Kidney (tissue), 14 donors: ENCODE data around the gene CTSA. TPM values are rescaled to one million over a fixed set of nuclear protein-coding genes. Genes with fewer than 3 reads are reported as not detected.
A peak's percentile ranks its signal among the peaks of the same experiment; 100 is the strongest.

ENCODE experiments used
- DNase-seq, 5 donors: peaks; one replicate each; pipeline ENCODE4 v3.0.0-alpha.2; 2013 to 2020
- FAIRE-seq: peaks from 2 replicates; lab custom pipeline; 2012; peaks lifted over from hg19 to GRCh38; lab: Jason Lieb, UNC
- H3K27ac ChIP-seq, 2 donors: one replicate each; pipeline ENCODE4 v1.7.0; 2013; ENCODE audit warnings: low read depth in 2 of 2, low read length in 2 of 2, inconsistent platforms in 1 of 2
- H3K27me3 ChIP-seq: one replicate; pipeline ENCODE4 v1.7.1; 2013; ENCODE audit warnings: low read length, inconsistent platforms; ENCODE audit not compliant: control insufficient read depth, insufficient read depth
- H3K36me3 ChIP-seq, 3 donors: one replicate each; pipeline versions ENCODE4 v1.7.0 to v1.7.1; 2013; ENCODE audit warnings: low read length in 3 of 3, control low read depth in 1 of 3, inconsistent platforms in 1 of 3; ENCODE audit not compliant: insufficient read depth in 3 of 3, control insufficient read depth in 2 of 3
- H3K4me1 ChIP-seq, 3 donors: one replicate each; pipeline versions ENCODE4 v1.7.0 to v1.7.1; 2013; ENCODE audit warnings: low read length in 3 of 3, inconsistent platforms in 1 of 3, low read depth in 1 of 3; ENCODE audit not compliant: control insufficient read depth in 2 of 3, insufficient read depth in 2 of 3
- H3K4me3 ChIP-seq, 3 donors: one replicate each; pipeline versions ENCODE4 v1.7.0 to v1.8.1; 2013; ENCODE audit warnings: low read length in 3 of 3, control low read depth in 1 of 3, inconsistent platforms in 1 of 3
- H3K9ac ChIP-seq, 3 donors: one replicate each; pipeline versions ENCODE4 v1.7.0 to v1.7.1; 2013; ENCODE audit warnings: low read length in 3 of 3, control low read depth in 1 of 3, inconsistent platforms in 1 of 3
- H3K9me3 ChIP-seq, 3 donors: one replicate each; pipeline versions ENCODE4 v1.7.0 to v1.7.1; 2013; ENCODE audit warnings: low read length in 3 of 3, control low read depth in 1 of 3, inconsistent platforms in 1 of 3; ENCODE audit not compliant: control insufficient read depth in 2 of 3, insufficient read depth in 1 of 3
- intact Hi-C: fragments of 100-400 bp; cut with DNase I; formaldehyde crosslinking; loops from one replicate; pipeline ENCODE4 v1.11.1; 2022
- polyA plus RNA-seq: library from polyadenylated mRNA; stranded (reverse); fragments of 350-450 nt; fragmentation: Illumina TruSeq; extraction: RNeasy Lipid Tissue Mini Kit (QIAGEN cat#74804); gene quantifications from one replicate; pipeline ENCODE4 v1.2.3, GENCODE V29; 2014; ENCODE audit warnings: low read depth, low replicate concordance; ENCODE audit not compliant: insufficient read depth
- total RNA-seq: library from RNA; stranded (reverse); fragmentation: NEBNext Ultra II Directional; extraction: Animal tissue kit (Norgen Biotek cat#: 25700); gene quantifications from one replicate; pipeline ENCODE4 v1.2.1, GENCODE V29; 2021
- TF ChIP-seq, protein P1 (sequence below): IDR thresholded peaks from 3 replicates; pipeline ENCODE4 v1.5.1; 2012; ENCODE audit warnings: mild to moderate bottlenecking, moderate library complexity, borderline replicate concordance; ENCODE audit not compliant: insufficient read depth; ENCODE audit errors: extremely low read depth
- donor health status: control.
- donor health status: control.
- donor health status: control.
- donor health status: control.
- donor health status: control.
- donor health status: DM: yes; HTN: yes; CAD: no.
- donor health status: Normal renal cell carcinoma (clear cell type).

Gene CTSA
- total and polyA plus RNA-seq, 2 donors from 2014 or later = 180 to 408 TPM

DNA sequence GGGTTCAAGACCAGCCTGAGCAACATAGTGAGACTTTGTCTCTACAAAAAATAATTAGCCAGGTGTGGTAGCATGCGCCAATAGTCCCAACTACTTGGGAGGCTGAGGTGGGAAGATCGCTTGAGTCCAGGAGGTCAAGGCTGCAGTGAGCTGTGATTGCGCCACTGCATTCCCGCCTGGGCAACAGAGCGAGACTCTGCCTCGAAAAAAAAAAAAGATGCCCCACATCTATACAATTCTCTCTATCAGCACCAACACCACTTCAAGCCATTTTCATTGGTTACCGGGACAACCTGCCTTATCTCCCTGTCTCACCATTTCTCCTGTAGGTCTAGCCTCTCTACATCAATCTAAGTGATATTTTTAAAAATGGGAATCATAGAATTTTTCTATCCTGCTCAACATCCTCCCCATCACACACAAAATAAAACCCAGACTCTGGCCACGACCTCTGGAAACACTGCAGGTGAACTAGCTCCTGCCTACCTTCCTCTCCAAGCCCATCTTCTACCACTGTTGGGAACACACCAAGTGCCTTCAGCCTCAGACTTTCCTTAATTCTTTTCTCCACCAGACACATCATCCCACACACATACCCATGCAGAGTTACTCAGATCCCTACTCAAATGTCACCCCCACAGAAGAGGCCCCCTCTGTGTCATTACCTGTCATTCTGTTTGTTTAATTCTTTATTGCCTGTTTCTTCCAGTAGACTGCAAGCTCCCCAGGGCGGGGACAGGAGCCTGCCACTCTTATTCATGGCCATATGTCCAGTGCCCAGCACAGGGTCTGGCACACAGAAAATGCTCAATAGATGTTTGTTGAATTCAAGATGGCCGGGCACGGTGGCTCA is 30.4 kb downstream of the CTSA start:
- DNase-seq (peak in 3 of 5 donors; percentile 41 to 57 (median 53)), FAIRE-seq (no peak)
- Histone ChIP-seq H3K9me3 (no peaks in the 10 kb centered on the region), H3K36me3 (no peaks in the 10 kb centered on the region), H3K4me1 (peaks cover 0 to 19% (median 12%) of the 10 kb centered on the region in 3 donors), H3K4me3 (no peak overlapping the region), H3K9ac (no peak overlapping the region), H3K27me3 (no peaks in the 10 kb centered on the region), H3K27ac (peak overlapping the region in 1 of 2 donors; percentile 3)
- TF ChIP-seq, protein P1, sequence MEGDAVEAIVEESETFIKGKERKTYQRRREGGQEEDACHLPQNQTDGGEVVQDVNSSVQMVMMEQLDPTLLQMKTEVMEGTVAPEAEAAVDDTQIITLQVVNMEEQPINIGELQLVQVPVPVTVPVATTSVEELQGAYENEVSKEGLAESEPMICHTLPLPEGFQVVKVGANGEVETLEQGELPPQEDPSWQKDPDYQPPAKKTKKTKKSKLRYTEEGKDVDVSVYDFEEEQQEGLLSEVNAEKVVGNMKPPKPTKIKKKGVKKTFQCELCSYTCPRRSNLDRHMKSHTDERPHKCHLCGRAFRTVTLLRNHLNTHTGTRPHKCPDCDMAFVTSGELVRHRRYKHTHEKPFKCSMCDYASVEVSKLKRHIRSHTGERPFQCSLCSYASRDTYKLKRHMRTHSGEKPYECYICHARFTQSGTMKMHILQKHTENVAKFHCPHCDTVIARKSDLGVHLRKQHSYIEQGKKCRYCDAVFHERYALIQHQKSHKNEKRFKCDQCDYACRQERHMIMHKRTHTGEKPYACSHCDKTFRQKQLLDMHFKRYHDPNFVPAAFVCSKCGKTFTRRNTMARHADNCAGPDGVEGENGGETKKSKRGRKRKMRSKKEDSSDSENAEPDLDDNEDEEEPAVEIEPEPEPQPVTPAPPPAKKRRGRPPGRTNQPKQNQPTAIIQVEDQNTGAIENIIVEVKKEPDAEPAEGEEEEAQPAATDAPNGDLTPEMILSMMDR = no peak
- intact Hi-C loops = no loop called here

DNA sequence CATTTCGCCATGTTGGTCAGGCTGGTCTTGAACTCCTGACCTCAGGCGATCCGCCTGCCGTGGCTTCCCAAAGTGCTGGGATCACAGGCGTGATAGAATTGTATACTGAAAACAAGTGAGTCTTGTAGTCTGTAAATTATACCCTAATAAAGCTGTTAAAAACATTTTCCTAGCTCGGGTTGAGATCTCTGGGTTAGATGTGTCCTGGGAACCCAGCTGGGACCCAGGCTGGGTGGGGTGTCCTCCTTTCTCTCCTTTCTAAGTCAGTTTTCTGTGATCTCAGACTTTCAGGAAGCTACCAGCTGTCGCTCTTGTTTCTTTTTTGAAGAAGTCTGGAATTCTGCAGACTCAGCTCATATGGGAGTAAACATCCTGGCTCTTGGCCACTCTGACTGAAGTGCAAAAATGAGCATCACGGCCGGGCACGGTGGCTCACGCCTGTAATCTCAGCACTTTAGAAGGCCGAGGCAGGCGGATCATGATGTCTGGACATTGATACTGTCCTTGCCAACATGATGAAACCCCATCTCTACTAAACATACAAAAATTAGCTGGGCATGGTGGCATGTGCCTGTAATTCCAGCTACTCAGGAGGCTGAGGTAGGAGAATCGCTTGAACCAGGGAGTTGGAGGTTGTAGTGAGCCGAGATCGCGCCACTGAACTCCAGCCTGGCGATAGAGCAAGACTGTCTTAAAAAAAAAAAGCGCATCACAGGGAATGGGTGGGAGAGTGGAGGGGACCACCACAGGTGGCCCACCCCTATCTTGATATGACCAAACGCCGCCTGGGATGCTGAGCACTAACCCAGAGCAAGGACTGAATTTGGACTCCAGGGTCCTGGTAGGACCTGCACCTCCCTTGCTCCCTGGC is 33.5 kb downstream of the CTSA start:
- peak overlapping the region in 1 of 3 donors; percentile 12 for H3K9ac ChIP-seq
- no peak for FAIRE-seq
- peak in 3 of 5 donors; percentile 47 to 88 (median 69) for DNase-seq

DNA sequence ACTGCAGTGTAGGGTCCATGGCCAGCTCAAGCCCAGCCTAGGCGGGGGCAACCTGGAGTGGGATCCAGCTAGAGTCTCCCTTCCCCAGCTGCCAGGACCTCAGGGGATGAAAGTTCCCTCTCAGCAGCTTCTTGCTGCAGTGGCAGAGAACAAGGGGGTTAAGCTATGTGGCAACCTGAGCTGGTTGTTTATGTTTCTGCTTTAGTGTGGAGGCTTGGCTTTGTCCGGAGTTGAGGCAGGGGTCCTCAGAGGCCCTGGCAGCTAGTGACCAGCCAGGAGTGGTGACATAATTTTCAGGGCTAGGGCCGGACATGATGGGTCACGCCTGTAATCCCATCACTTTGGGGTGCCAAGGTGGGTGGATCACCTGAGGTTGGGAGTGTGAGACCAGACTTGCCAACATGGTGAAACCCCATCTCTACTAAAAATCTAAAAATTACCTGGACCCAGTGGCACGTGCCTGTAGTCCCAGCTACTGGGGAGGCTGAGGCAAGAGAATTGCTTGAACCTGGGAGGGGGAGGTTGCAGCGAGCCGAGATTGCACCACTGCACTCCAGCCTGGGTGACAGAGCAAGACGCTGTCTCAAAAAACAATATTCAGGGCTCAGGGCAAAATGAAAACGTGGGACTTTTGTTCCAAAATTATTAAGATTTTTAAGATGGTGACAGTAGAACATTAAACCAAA is 34.8 kb downstream of the CTSA start:
- H3K9me3 ChIP-seq = no peaks in the 10 kb centered on the region
- H3K27ac ChIP-seq = peak overlapping the region in 1 of 2 donors; percentile 90
- H3K36me3 ChIP-seq = no peaks in the 10 kb centered on the region
- H3K27me3 ChIP-seq = no peaks in the 10 kb centered on the region
- DNase-seq (peak in 3 of 5 donors; percentile 49 to 59 (median 54)), FAIRE-seq (no peak)
- H3K9ac ChIP-seq = no peak overlapping the region
- intact Hi-C loops = no loop called here
- peaks cover 0 to 6% (median 5%) of the 10 kb centered on the region in 3 donors for H3K4me1 ChIP-seq
- TF ChIP-seq, protein P1 = no peak
- no peak overlapping the region for H3K4me3 ChIP-seq

More for the DNA sequence above, 33.5 kb downstream of the CTSA start:
- Histone ChIP-seq H3K27ac (peak overlapping the region; percentile 37 to 90), H3K4me1 (peaks cover 0 to 15% (median 12%) of the 10 kb centered on the region in 3 donors), H3K36me3 (no peaks in the 10 kb centered on the region), H3K9me3 (no peaks in the 10 kb centered on the region), H3K4me3 (peak overlapping the region in 1 of 3 donors; percentile 32), H3K27me3 (no peaks in the 10 kb centered on the region)
- TF ChIP-seq, protein P1 = no peak
- intact Hi-C loops = no loop called here
